MCF 10A (cell line): ENCODE measurements around the gene ZNF750. TPM values are rescaled to one million over a fixed set of nuclear protein-coding genes. Genes with fewer than 3 reads are reported as not detected.

Experiments used
- BruUV-seq: library from RNA; stranded (reverse); fragments of 400-500 nt; replicated peaks from 2 replicates; lab custom pipeline; 2021; lab: Mats Ljungman, UMichigan
- CTCF ChIA-PET: fragments of 300-600 bp; sonication (Branson Sonifier 250); formaldehyde crosslinking; extraction: SDS; loops from one replicate; lab custom pipeline; 2021; ENCODE audit warnings: antibody characterized with exemption, inconsistent platforms; lab: Yijun Ruan, JAX
- POLR2A ChIA-PET: fragments of 300-600, 350-650 bp; sonication (Branson Sonifier 250); formaldehyde crosslinking; extraction: SDS; loops from one replicate; lab custom pipeline; 2020; ENCODE audit warnings: antibody characterized with exemption, inconsistent platforms; lab: Yijun Ruan, JAX
- DNase-seq: peaks from one replicate; pipeline ENCODE4 v3.0.0-alpha.2; 2018; ENCODE audit not compliant: unreplicated experiment
- H3K27ac Mint-ChIP-seq: one replicate; pipeline ENCODE4 v1.8.0; 2022; ENCODE audit warnings: mild to moderate bottlenecking, low read depth, mixed read lengths; ENCODE audit not compliant: unreplicated experiment
- H3K27me3 Mint-ChIP-seq: one replicate; pipeline ENCODE4 v1.8.0; 2022; ENCODE audit warnings: mixed read lengths; ENCODE audit not compliant: insufficient read depth, unreplicated experiment
- H3K36me3 Mint-ChIP-seq: one replicate; pipeline ENCODE4 v1.8.0; 2022; ENCODE audit warnings: mild to moderate bottlenecking, moderate library complexity, mixed read lengths; ENCODE audit not compliant: insufficient read depth, unreplicated experiment
- H3K4me1 Mint-ChIP-seq: one replicate; pipeline ENCODE4 v1.8.0; 2022; ENCODE audit warnings: mixed read lengths; ENCODE audit not compliant: insufficient read depth, unreplicated experiment
- H3K4me3 Mint-ChIP-seq: one replicate; pipeline ENCODE4 v1.8.0; 2022; ENCODE audit warnings: mild to moderate bottlenecking, moderate library complexity, mixed read lengths; ENCODE audit not compliant: unreplicated experiment
- H3K9me3 Mint-ChIP-seq: one replicate; pipeline ENCODE4 v1.8.0; 2022; ENCODE audit warnings: mixed read lengths; ENCODE audit not compliant: unreplicated experiment
- intact Hi-C: fragments of 100-400 bp; cut with micrococcal nuclease; formaldehyde crosslinking; loops from 2 replicates; pipeline ENCODE4 v1.14.1; 2022
- total RNA-seq: library from RNA; stranded (reverse); gene quantifications from 2 replicates; pipeline ENCODE4 v1.2.3, GENCODE V29; 2022
- TF ChIP-seq, protein P1 (sequence below): fragments of 200-600 bp; IDR thresholded peaks from one replicate; pipeline ENCODE4 v1.8.0; 2022; ENCODE audit warnings: antibody characterized with exemption, mild to moderate bottlenecking; ENCODE audit not compliant: unreplicated experiment

Gene ZNF750
- total RNA-seq, 1 experiment from 2014 or later, result 0.14 TPM

DNA sequence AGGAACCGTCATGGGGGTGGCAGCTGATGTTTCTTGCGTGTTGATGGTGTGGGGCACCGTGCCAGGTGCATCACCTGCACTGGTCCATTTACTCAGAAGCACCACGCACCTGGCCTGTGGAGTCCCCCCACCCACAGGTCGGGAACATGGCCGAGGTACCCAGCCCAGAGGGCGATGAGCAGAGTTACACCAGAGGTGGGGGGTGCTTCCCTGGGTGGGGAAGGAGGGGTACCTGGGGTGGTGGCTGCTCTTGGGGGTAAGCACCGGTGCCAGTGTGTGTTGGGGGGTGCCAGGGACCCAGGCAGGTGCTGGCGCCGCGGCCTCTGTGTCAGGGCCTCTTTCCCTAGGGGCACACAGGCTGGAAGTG, 5.0 kb upstream of the ZNF750 start:
- intact Hi-C loops, result no loop called here
- Mint-ChIP-seq H3K36me3 (peaks cover 4% of the 10 kb centered on the region), H3K27ac (no peak overlapping the region), H3K4me3 (no peak overlapping the region), H3K4me1 (peaks cover 5% of the 10 kb centered on the region), H3K27me3 (no peaks in the 10 kb centered on the region), H3K9me3 (no peaks in the 10 kb centered on the region)
- no TSS peak for BruUV-seq
- TF ChIP-seq, protein P1, sequence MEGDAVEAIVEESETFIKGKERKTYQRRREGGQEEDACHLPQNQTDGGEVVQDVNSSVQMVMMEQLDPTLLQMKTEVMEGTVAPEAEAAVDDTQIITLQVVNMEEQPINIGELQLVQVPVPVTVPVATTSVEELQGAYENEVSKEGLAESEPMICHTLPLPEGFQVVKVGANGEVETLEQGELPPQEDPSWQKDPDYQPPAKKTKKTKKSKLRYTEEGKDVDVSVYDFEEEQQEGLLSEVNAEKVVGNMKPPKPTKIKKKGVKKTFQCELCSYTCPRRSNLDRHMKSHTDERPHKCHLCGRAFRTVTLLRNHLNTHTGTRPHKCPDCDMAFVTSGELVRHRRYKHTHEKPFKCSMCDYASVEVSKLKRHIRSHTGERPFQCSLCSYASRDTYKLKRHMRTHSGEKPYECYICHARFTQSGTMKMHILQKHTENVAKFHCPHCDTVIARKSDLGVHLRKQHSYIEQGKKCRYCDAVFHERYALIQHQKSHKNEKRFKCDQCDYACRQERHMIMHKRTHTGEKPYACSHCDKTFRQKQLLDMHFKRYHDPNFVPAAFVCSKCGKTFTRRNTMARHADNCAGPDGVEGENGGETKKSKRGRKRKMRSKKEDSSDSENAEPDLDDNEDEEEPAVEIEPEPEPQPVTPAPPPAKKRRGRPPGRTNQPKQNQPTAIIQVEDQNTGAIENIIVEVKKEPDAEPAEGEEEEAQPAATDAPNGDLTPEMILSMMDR, result no peak
- POLR2A ChIA-PET, result interaction anchor here (0.6 to 2.1 kb wide), 2 partner anchors 31 to 664 kb away, joined by 3 to 9 read pairs; no protein-coding TSS in a partner anchor
- CTCF ChIA-PET, result no interaction called here
- no peak for DNase-seq

DNA sequence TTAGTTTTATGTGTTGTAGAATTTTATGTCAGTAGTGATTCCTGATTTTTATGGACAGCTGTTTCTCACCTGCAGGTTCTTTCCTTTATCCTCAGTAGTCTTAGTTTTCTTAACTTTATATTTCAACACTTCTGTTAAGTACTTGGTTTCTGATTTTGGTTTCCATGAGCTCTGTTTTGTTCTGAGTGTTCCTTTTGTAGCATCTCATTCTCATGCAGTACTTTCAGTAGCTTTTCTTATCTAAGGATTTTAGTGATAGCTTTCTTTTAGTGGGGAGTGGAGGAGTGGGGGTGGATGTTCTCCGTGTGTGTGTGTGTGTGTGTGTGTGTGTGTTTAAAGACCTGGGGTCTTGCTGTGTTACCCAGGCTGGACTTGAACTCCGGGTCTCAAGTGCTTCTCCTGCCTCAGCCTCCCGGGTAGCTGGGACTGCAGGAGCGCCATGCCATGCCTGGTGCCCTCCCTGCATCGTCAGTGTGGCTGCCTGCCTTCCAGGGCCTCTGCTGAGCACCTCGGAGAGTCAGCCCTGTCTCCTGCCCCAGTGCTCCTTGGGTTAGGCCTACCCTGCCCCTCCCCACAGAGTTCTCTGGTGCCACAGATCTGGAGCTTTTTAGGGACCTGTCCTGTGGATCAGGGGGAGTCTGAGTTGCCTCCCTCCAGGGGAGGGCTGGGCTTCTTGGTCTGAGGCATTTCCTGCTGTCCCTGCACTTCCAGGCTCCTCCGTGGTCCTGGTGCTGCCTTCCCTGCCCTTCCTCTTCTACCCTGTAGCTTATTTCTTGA, 4.3 kb upstream of the ZNF750 start:
- Mint-ChIP-seq H3K27ac (no peak overlapping the region), H3K27me3 (no peaks in the 10 kb centered on the region), H3K4me1 (peaks cover 2% of the 10 kb centered on the region), H3K4me3 (no peak overlapping the region), H3K36me3 (peaks cover 4% of the 10 kb centered on the region), H3K9me3 (no peaks in the 10 kb centered on the region)
- TF ChIP-seq, protein P1, result no peak
- ChIA-PET CTCF (interaction anchor here (0.5 kb wide), 1 partner anchor 68 kb away, joined by 3 read pairs; no protein-coding TSS in a partner anchor), POLR2A (interaction anchor here (0.6 to 2.1 kb wide), 2 partner anchors 31 to 663 kb away, joined by 3 to 9 read pairs; no protein-coding TSS in a partner anchor)
- no TSS peak for BruUV-seq
- no peak for DNase-seq
- intact Hi-C loops, result no loop called here

- DNase-seq, result no peak
- Mint-ChIP-seq H3K27me3 (no peaks in the 10 kb centered on the region), H3K27ac (no peak overlapping the region), H3K4me3 (no peak overlapping the region), H3K36me3 (peaks cover 4% of the 10 kb centered on the region), H3K4me1 (peaks cover 11% of the 10 kb centered on the region), H3K9me3 (no peaks in the 10 kb centered on the region)
- intact Hi-C loops, result no loop called here
- TF ChIP-seq, protein P1, result no peak
- BruUV-seq, result no TSS peak
- POLR2A ChIA-PET, result no interaction called here
- CTCF ChIA-PET, result no interaction called here
Observed at GRCh38 chr17:82841921-82842596, 2.2 kb upstream of the ZNF750 start.

GRCh38 chr17:82840431-82840831, 609 bp upstream of the ZNF750 start:
- Mint-ChIP-seq H3K36me3 (peaks cover 8% of the 10 kb centered on the region), H3K27me3 (no peaks in the 10 kb centered on the region), H3K9me3 (no peaks in the 10 kb centered on the region), H3K4me3 (no peak overlapping the region), H3K4me1 (peaks cover 17% of the 10 kb centered on the region), H3K27ac (no peak overlapping the region)
- ChIA-PET POLR2A (interaction anchor here (8.5 kb wide), 1 partner anchor 35 kb away, joined by 162 read pairs; no protein-coding TSS in a partner anchor), CTCF (interaction anchor here (1.1 kb wide), 1 partner anchor 55 kb away, joined by 3 read pairs; no protein-coding TSS in a partner anchor)
- no TSS peak for BruUV-seq
- no peak for DNase-seq
- TF ChIP-seq, protein P1, result no peak
- intact Hi-C loops, result no loop called here
